ENCODE measurements around the gene NOL4L.

NOL4L gene

GRCh38 chr20:32535316-32535952, 49.7 kb downstream of the NOL4L start:
- Histone ChIP-seq H3K4me3 (no peak overlapping the region), H3K27ac (no peak overlapping the region)
- DNase-seq (ENCODE audit: low spot score) = no peak
- TF ChIP-seq CTCF (IDR thresholded peaks at IDR 0.05) = no peak

- no peak for TF ChIP-seq CTCF (IDR thresholded peaks at IDR 0.05)
- no peak overlapping the region for H3K27ac ChIP-seq
Measured at GRCh38 chr20:32534661-32535240, 50.4 kb downstream of the NOL4L start.

GRCh38 chr20:32533732-32534131, 51.4 kb downstream of the NOL4L start:
- DNase-seq (ENCODE audit: low spot score) = no peak
- Histone ChIP-seq H3K27ac (no peak overlapping the region), H3K4me3 (no peak overlapping the region)
- TF ChIP-seq CTCF (IDR thresholded peaks at IDR 0.05) = no peak

More at GRCh38 chr20:32534661-32535240, 50.4 kb downstream of the NOL4L start:
- no peak overlapping the region for H3K4me3 ChIP-seq
- no peak for DNase-seq (ENCODE audit: low spot score)

GRCh38 chr20:32532246-32532645, 52.9 kb downstream of the NOL4L start:
- no peak for DNase-seq (ENCODE audit: low spot score)
- TF ChIP-seq CTCF (IDR thresholded peaks at IDR 0.05) = no peak
- H3K27ac ChIP-seq = no peak overlapping the region
- H3K4me3 ChIP-seq = no peak overlapping the region

GRCh38 chr20:32528905-32529670, 56.0 kb downstream of the NOL4L start:
- Histone ChIP-seq H3K4me3 (no peak overlapping the region), H3K27ac (no peak overlapping the region)
- TF ChIP-seq CTCF (IDR thresholded peaks at IDR 0.05) = no peak
- no peak for DNase-seq (ENCODE audit: low spot score)

GRCh38 chr20:32528171-32528891, 56.8 kb downstream of the NOL4L start:
- TF ChIP-seq CTCF (IDR thresholded peaks at IDR 0.05) = no peak
- no peak overlapping the region for H3K4me3 ChIP-seq
- DNase-seq (ENCODE audit: low spot score) = no peak
- no peak overlapping the region for H3K27ac ChIP-seq

Measured in coronary artery (tissue), 2 donors.